Endothelial cell of umbilical vein (primary cell): Measurements from ENCODE around the gene TIRAP. TPM values are rescaled to one million over a fixed set of nuclear protein-coding genes. Genes with fewer than 3 reads are reported as not detected.

ENCODE experiments used
- BruUV-seq: library from RNA; stranded (reverse); fragments of 400-500 nt; replicated peaks from 2 replicates; lab custom pipeline; 2021; lab: Mats Ljungman, UMichigan
- CTCF ChIA-PET: fragments of 300-600, 350-600 bp; sonication (Branson Sonifier 250); formaldehyde crosslinking; loops from one replicate; lab custom pipeline; 2021; ENCODE audit warnings: antibody characterized with exemption, inconsistent platforms; lab: Charles Lee
- POLR2A ChIA-PET: fragments of 300-600, 350-600 bp; sonication (Branson Sonifier 250); formaldehyde crosslinking; loops from one replicate; lab custom pipeline; 2021; ENCODE audit warnings: antibody characterized with exemption, inconsistent platforms; lab: Charles Lee
- DNase-seq: peaks from one replicate; pipeline ENCODE4 v3.0.0-alpha.2; 2011; ENCODE audit warnings: low read depth, low spot score
- FAIRE-seq: peaks from 2 replicates; lab custom pipeline; 2011; peaks lifted over from hg19 to GRCh38; lab: Jason Lieb, UNC
- H2AFZ ChIP-seq: 2 replicates; pipeline ENCODE4 v1.6.0; 2012; ENCODE audit warnings: low read depth, low read length, control low read depth, inconsistent platforms
- H3K27ac ChIP-seq: 2 replicates; pipeline ENCODE4 v1.5.1; 2011; ENCODE audit warnings: low read depth, mild to moderate bottlenecking, control low read depth, low read length, moderate library complexity; ENCODE audit not compliant: insufficient read depth
- H3K27me3 ChIP-seq, 2 experiments: 2 replicates each; pipeline versions ENCODE4 v1.6.0 to v1.6.1; 2011; ENCODE audit warnings: low read length in 2 of 2, mixed read lengths in 1 of 2; ENCODE audit not compliant: control insufficient read depth in 2 of 2, insufficient read depth in 2 of 2
- H3K36me3 ChIP-seq, 2 experiments: 2 replicates in 1 of 2; 3 replicates in 1 of 2; pipeline ENCODE4 v1.5.1; 2011; ENCODE audit warnings: low read length in 2 of 2, mild to moderate bottlenecking in 1 of 2, moderate library complexity in 1 of 2; ENCODE audit not compliant: control insufficient read depth in 2 of 2, insufficient read depth in 2 of 2; ENCODE audit errors: extremely low read depth in 1 of 2
- H3K4me1 ChIP-seq: 3 replicates; pipeline ENCODE4 v1.5.1; 2011; ENCODE audit warnings: mild to moderate bottlenecking, low read length; ENCODE audit not compliant: control insufficient read depth, insufficient read depth; ENCODE audit errors: extremely low read depth
- H3K4me2 ChIP-seq: 2 replicates; pipeline ENCODE4 v1.6.1; 2011; ENCODE audit warnings: low read length, control low read depth, mixed read lengths; ENCODE audit not compliant: insufficient read depth
- H3K4me3 ChIP-seq, 3 experiments: fragments of 200-600 bp in 1 of 3; sonication (generic), shearing (Covaris generic) in 1 of 3; replicated peaks in 1 of 3; 2 replicates each; pipeline ENCODE4 v1.5.1; 2011 to 2016; ENCODE audit warnings: control low read depth in 3 of 3, low read length in 3 of 3, mild to moderate bottlenecking in 2 of 3, inconsistent platforms in 1 of 3, low read depth in 1 of 3, moderate library complexity in 1 of 3; ENCODE audit not compliant: insufficient read depth in 1 of 3
- H3K79me2 ChIP-seq: 2 replicates; pipeline ENCODE4 v1.6.0; 2012; ENCODE audit warnings: low read length, inconsistent platforms; ENCODE audit not compliant: control insufficient read depth, insufficient read depth
- H3K9ac ChIP-seq: replicated peaks from 2 replicates; pipeline ENCODE3; 2011; ENCODE audit warnings: low read length, control low read depth; ENCODE audit not compliant: insufficient read depth; ENCODE audit errors: extremely low read depth
- H3K9me1 ChIP-seq: replicated peaks from 3 replicates; pipeline ENCODE4 v1.6.0; 2011; ENCODE audit warnings: mild to moderate bottlenecking, low read length; ENCODE audit not compliant: control insufficient read depth, insufficient read depth; ENCODE audit errors: extremely low read depth
- H3K9me3 ChIP-seq: replicated peaks from 2 replicates; pipeline ENCODE4 v1.5.1; 2012; ENCODE audit warnings: low read length, inconsistent platforms; ENCODE audit not compliant: control insufficient read depth, insufficient read depth
- H4K20me1 ChIP-seq: replicated peaks from 2 replicates; pipeline ENCODE3; 2011; ENCODE audit warnings: mild to moderate bottlenecking, low read length; ENCODE audit not compliant: control insufficient read depth, insufficient read depth; ENCODE audit errors: extremely low read depth
- EZH2 ChIP-seq: IDR thresholded peaks from 2 replicates; pipeline ENCODE4 v1.6.1; 2012; ENCODE audit warnings: borderline replicate concordance, low read depth, mild to moderate bottlenecking, moderate library complexity, low read length, inconsistent platforms; ENCODE audit not compliant: severe bottlenecking
- FOS ChIP-seq: IDR thresholded peaks from 2 replicates; pipeline ENCODE4 v1.6.1; 2011; ENCODE audit warnings: mild to moderate bottlenecking, low read length, moderate library complexity, borderline replicate concordance; ENCODE audit not compliant: insufficient read depth
- GATA2 ChIP-seq: IDR thresholded peaks from 2 replicates; pipeline ENCODE4 v1.7.0; 2011; ENCODE audit warnings: low read depth, mild to moderate bottlenecking, moderate library complexity, mixed read lengths, low read length; ENCODE audit not compliant: insufficient read length, insufficient read depth
- JUN ChIP-seq: IDR thresholded peaks from 2 replicates; pipeline ENCODE4 v1.6.1; 2011; ENCODE audit warnings: borderline replicate concordance, low read depth; ENCODE audit not compliant: insufficient read length, insufficient read depth
- MYC ChIP-seq: IDR thresholded peaks from one replicate; pipeline ENCODE4 v1.6.1; 2011; ENCODE audit warnings: mild to moderate bottlenecking, low read depth, low read length
- POLR2A ChIP-seq: IDR thresholded peaks from 2 replicates; pipeline ENCODE4 v1.6.1; 2012; ENCODE audit warnings: low read depth, mild to moderate bottlenecking, control low read depth, low read length
- POLR2AphosphoS5 ChIP-seq: IDR thresholded peaks from 2 replicates; pipeline ENCODE4 v1.6.1; 2012; ENCODE audit warnings: low read depth, mild to moderate bottlenecking, control low read depth, low read length, moderate library complexity; ENCODE audit not compliant: insufficient read depth
- dilution Hi-C: fragments of 300-500 bp; cut with MboI; formaldehyde crosslinking; loops from one replicate; pipeline ENCODE4 v1.15.0; 2019; ENCODE audit warnings: low sequenced_read_pairs; ENCODE audit not compliant: extremely low pct_ligation_motif_present
- intact Hi-C: fragments of 100-400 bp; cut with micrococcal nuclease; formaldehyde crosslinking; loops from one replicate; pipeline ENCODE4 v1.10.0; 2022
- polyA plus RNA-seq, 4 experiments: library from polyadenylated mRNA; depleted of rRNA in 3 of 4; stranded (reverse) in 3 of 4; unstranded in 1 of 4; fragments of >200 nt; gene quantifications; 2 replicates each; pipeline versions ENCODE4 v1.2.1 to v1.2.3, GENCODE V29; 2011 to 2012; ENCODE audit warnings: missing spikeins in 1 of 4
- total RNA-seq: library from RNA; stranded (reverse); gene quantifications from 2 replicates; pipeline ENCODE4 v1.2.3, GENCODE V29; 2021
- TF ChIP-seq, protein P1 (sequence below): IDR thresholded peaks from 2 replicates; pipeline ENCODE4 v1.6.1; 2011; ENCODE audit not compliant: insufficient read depth, insufficient read length
- TF ChIP-seq, protein P2 (sequence below), 2 donors: IDR thresholded peaks; 1 replicate in 1 of 2; 2 replicates in 1 of 2; pipeline ENCODE4 v1.5.1; 2011; ENCODE audit warnings: low read length in 2 of 2, mild to moderate bottlenecking in 2 of 2, moderate library complexity in 2 of 2, control low read depth in 1 of 2, inconsistent platforms in 1 of 2, low read depth in 1 of 2; ENCODE audit not compliant: insufficient read depth in 1 of 2; ENCODE audit errors: extremely low read depth in 1 of 2

Gene TIRAP
- total and polyA plus RNA-seq, 2 donors (not counting 3 experiments of a cell fraction or from before 2014, with no cell fraction given): 9.3 to 11.0 TPM

DNA sequence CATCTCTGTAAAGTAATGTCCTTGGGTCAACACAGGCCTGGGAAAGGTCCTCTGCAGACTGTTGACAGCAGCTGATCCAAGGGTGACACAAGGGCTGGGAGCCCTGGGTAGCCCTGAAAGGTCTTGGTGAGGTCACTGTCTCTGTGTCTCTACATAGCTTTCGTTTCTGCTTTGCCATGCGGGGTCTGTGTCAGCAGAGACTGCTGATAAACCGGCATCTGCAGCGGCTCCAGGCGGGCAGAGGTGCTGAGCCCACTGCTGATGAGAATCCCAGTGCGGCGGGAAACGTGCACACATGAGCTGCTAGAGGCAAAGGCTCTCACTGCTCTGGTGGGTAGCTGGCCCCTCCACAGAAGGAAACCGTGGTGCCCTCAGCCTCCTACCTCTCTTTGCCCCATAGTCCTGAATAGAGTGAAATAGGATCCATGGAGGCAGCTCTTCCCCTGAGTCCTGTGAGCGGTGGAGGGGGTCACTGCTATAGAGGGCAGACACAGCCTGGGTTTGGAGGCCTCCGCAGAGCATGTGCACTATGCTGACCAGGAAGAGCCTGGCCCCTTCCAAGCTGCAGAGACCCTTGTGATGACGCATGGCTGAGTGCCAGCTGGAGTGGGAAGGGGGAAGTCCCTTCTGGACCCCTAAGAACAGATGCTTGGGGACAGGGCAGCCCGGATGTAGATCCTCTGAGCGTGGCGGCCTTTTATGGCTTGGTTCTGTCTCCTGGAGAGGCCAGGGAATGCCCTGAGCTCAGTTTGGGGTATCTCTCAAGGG lies 54.8 kb downstream of the TIRAP start:
- Histone ChIP-seq H3K27me3 (no peaks in the 10 kb centered on the region), H3K9ac (no peak overlapping the region), H3K4me2 (no peak overlapping the region), H3K27ac (peak overlapping the region; percentile 95), H3K4me3 (no peak overlapping the region), H3K9me1 (no peaks in the 10 kb centered on the region), H4K20me1 (no peaks in the 10 kb centered on the region), H3K79me2 (no peaks in the 10 kb centered on the region), H3K36me3 (no peaks in the 10 kb centered on the region), H3K4me1 (peaks cover 58% of the 10 kb centered on the region), H2AFZ (no peak overlapping the region), H3K9me3 (no peaks in the 10 kb centered on the region)
- FAIRE-seq: no peak
- ChIA-PET POLR2A (interaction anchor here (1.0 kb wide), 1 partner anchor 16 kb away, joined by 3 read pairs; no protein-coding TSS in a partner anchor), CTCF (interaction anchor here (0.6 to 1.2 kb wide), 3 partner anchors 18 to 143 kb away, joined by 3 to 4 read pairs (median 4); partner anchors contain the start of gene ST3GAL4)
- dilution Hi-C loops: no loop called here
- intact Hi-C loops: no loop called here
- DNase-seq: no peak
- BruUV-seq: no TSS peak
- no peak for TF ChIP-seq GATA2
- TF ChIP-seq POLR2AphosphoS5: no peak
- TF ChIP-seq EZH2: no peak
- TF ChIP-seq POLR2A: no peak
- no peak for TF ChIP-seq FOS
- no peak for TF ChIP-seq JUN
- TF ChIP-seq, protein P1, sequence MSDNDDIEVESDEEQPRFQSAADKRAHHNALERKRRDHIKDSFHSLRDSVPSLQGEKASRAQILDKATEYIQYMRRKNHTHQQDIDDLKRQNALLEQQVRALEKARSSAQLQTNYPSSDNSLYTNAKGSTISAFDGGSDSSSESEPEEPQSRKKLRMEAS: no peak
- no peak for TF ChIP-seq MYC
- TF ChIP-seq, protein P2, sequence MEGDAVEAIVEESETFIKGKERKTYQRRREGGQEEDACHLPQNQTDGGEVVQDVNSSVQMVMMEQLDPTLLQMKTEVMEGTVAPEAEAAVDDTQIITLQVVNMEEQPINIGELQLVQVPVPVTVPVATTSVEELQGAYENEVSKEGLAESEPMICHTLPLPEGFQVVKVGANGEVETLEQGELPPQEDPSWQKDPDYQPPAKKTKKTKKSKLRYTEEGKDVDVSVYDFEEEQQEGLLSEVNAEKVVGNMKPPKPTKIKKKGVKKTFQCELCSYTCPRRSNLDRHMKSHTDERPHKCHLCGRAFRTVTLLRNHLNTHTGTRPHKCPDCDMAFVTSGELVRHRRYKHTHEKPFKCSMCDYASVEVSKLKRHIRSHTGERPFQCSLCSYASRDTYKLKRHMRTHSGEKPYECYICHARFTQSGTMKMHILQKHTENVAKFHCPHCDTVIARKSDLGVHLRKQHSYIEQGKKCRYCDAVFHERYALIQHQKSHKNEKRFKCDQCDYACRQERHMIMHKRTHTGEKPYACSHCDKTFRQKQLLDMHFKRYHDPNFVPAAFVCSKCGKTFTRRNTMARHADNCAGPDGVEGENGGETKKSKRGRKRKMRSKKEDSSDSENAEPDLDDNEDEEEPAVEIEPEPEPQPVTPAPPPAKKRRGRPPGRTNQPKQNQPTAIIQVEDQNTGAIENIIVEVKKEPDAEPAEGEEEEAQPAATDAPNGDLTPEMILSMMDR (IDR thresholded peaks at IDR 0.05; ENCODE audit: extremely low read depth in 1 of 2, insufficient read depth in 1 of 2, low read depth in 1 of 2, low read length in 2 of 2): no peak
